CD4-positive, alpha-beta T cell treated with Interleukin-15 for 4 hours (primary cell): ENCODE measurements around the gene TTLL11.

Experiments used
- DNase-seq: peaks from one replicate; pipeline ENCODE4 v3.0.0-alpha.2; 2020; ENCODE audit warnings: low spot score

The TTLL11 gene

DNA sequence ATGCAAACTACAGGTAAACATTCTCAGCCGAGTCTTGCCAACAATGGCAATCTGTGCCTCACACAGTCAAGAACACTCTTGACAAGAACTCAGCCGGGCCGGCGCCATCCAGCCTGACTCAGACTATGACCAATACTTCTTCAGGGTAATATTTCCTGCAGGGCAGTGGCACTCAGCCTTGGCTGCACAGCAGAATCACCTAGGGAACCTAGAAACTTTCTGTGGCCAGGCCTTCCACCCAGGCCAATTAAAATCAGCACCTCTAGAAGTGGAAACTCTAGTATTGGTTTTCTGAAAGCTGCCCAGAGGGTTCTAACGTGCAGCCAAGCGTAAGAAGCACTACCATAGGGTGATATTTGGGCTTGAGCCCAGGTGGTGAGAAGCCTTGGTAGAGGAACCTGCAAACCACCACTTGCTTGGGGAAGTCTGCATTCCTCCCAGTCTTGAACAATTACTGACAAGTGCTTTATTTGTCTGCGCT is 120.6 kb downstream of the TTLL11 start:
- no peak for DNase-seq

GRCh38 chr9:121968056-121968455 is 125.1 kb downstream of the TTLL11 start:
- DNase-seq, result no peak

DNA sequence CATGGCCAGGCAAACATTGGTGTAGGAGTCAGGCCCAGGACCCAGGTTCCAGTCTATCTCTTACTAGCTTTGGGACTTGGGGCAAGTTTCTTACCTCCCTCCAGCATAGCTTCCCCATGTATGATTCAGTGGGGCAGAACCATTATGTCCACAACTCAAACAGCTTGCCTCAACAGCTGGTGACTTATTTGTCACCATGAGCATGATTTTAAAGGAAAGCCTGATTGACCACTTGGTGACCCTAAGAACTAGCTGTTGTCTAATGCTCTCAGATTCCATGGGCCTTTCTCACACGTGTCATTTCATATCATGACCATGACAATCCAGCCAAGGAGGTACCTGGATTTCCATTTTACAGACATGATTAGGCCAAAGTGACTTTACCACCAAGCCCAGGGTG is 126.4 kb downstream of the TTLL11 start:
- no peak for DNase-seq

GRCh38 chr9:121963528-121963995 is 129.5 kb downstream of the TTLL11 start:
- DNase-seq, result no peak

DNA sequence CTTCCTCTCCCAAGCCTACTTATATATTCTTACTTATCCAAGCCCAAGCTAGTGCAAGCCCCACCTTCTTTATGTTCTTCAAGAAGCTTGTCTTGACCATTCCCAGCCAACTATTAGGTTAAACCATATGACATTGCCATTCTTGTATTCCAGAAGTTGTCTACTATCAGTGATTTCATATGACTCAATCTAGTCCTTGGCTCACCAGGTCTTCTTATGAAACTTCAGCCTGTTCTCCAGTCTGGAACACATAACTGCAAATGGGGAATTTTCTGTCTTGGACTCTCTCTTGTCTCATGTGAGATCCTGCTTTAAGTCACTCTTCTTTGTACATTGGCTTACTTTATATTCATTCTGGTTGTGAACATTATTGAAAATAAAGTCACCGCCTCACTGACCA is 130.7 kb downstream of the TTLL11 start:
- DNase-seq, result no peak

- no peak for DNase-seq
Observed at GRCh38 chr9:121960665-121961064, 132.4 kb downstream of the TTLL11 start.

DNA sequence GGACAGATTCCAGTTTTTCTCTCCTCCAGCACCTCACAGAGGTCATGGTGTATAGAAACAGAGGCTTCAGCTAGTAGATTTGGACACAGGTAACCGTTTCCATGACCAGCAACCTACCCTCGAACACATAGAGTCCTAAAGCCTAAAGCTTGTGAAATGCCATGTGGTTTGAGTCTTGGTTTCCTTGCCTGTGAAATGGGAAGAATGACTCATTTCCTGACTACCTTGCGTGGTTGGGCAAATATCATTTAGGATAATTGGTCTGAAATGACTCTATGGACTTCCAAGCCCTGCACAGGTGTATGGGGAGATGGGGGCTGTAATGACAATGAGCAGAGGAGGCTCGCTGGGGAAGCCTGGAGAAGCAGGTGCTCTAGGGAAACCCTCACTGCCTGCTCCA is 134.6 kb downstream of the TTLL11 start:
- DNase-seq, result no peak

DNA sequence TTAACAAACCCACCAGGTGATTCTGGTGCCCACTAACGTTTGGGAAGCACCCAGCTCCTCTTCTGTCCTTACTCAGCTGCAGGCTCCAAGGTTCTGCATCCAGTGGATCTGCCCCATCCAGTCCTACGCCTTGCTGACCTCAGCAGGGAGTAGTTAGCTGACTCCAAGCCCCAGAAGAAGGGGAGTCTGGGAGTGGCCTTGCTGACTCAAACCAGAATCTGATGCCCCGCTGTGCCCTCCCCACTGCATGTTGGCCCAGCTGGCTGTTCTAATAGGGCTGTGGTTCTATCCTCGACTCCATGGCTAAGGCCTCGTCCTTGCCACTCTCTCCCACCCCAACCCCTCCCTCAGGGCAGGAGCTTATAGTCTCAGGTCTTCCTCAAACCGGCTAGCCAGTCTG is 136.3 kb downstream of the TTLL11 start:
- DNase-seq, result no peak

GRCh38 chr9:121955649-121956048 is 137.5 kb downstream of the TTLL11 start:
- no peak for DNase-seq

DNA sequence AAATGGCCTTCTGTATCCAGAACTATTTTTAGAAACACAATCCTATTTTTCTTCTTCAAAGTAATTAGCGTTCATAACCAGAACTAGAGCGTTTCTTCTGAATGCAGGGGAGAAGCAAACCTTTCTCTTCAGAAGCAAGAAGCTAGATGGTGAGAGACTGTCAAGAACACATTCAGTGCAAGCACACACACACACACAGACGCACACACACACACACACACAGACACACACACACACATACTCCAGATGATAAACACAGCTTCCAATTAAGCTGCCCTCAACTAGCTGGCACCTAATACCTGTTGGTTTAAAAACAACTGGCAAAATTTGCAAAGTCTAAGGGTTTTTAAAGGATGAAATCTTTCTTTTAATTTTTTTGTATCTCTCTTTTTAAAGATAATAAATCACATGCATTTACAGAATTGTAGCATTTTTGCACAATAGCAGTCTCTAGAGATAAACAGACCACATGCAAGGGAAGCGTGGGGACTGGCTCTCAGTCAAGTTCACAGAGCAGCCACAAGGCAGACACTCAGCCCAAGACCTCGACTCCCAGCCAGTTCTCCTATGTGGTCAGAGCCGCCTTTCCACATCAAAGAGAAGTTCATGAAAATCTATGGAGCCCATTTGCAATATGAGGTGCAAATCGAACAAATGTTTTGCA is 138.5 kb downstream of the TTLL11 start:
- no peak for DNase-seq

- no peak for DNase-seq
Observed at GRCh38 chr9:121952611-121953010, 140.5 kb downstream of the TTLL11 start.

DNA sequence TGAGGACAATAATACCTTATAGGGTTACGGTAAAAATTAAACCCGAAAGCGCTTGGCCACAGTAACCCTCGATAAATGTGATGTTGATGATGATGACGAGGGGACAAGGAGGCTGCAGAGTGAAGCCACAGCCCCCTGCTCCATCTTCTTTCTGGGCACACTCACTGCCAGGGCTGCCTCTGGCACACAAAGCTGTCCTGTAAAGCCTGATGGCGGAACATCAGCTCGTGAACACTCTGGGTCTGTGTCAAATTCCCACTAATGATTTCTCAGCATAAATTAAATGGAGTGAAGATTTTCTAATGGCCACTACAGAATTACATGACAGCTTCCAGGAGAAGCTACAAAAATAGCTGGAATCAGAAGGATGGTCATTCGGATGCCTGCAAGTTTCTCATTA is 142.2 kb downstream of the TTLL11 start:
- DNase-seq, result no peak

GRCh38 chr9:121950441-121950840 is 142.7 kb downstream of the TTLL11 start:
- DNase-seq, result no peak

GRCh38 chr9:121949766-121950165 is 143.3 kb downstream of the TTLL11 start:
- no peak for DNase-seq

GRCh38 chr9:121949364-121949763 is 143.7 kb downstream of the TTLL11 start:
- no peak for DNase-seq

- DNase-seq, result no peak
Observed at GRCh38 chr9:121947775-121948174, 145.3 kb downstream of the TTLL11 start.

DNA sequence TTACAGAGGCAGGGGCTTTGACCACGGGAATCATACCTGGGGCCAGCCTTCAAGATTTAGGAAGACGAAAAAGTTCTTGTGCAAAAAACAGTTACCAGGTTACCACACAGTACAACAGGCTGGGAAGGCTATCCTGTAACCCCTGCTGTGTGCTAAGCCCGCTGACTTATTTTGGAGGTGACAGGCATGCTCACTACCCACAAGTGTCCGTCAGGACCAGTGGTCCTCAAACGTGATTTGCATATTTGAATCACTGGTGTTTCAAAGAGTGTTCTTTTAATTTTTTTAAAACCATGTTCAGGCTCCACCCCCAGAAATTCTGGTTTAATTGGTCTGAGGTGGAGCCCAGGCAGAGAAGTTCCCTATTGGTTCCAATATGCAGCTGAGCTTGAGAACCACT is 146.6 kb downstream of the TTLL11 start:
- DNase-seq, result no peak

- no peak for DNase-seq
Observed at GRCh38 chr9:121945849-121946248, 147.3 kb downstream of the TTLL11 start.

DNA sequence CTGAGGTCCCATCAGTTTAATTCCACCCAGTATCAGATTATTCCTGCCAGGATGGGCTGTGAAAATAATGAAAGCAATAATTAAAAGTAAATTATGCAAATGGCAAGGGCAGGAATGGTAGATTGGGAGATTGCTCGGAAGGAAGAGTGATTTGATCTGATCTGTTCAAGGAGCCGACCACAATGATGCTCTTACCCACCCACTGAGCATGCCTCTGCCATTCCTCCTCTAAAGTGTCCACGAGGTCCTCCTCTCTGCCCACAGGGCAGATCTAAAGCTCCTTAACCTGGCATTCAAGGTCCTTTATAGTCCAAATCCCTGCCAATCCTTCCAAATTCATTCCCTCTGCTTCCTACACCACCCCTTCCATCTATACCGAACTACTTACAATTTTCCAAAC is 147.8 kb downstream of the TTLL11 start:
- DNase-seq, result no peak

- no peak for DNase-seq
Observed at GRCh38 chr9:121944711-121945191, 148.4 kb downstream of the TTLL11 start.

GRCh38 chr9:121943463-121943862 is 149.6 kb downstream of the TTLL11 start:
- DNase-seq, result no peak

DNA sequence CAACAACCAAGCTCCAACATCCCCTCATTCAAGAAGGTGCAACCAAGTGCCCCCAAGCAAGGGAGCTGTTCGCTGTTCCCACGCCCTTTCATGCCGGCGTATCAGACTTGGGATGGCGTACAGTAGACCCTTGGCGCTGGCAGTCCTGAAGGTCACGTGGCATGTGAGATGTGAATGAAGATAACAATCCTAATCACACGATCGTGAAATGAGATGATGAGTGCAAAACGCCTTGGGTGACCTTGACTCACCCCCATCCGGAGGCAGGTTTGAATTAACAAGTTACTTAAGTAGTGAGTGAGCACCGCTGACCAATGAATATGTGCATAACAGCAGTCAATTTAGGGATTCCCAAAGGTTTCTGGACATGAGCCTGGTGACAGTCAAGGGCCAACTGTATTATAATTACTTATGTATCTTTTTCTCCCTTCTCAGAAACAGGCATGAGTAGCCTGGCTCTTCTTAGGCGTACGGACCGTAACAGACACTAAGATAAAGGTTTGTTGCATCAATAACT is 150.2 kb downstream of the TTLL11 start:
- no peak for DNase-seq

DNA sequence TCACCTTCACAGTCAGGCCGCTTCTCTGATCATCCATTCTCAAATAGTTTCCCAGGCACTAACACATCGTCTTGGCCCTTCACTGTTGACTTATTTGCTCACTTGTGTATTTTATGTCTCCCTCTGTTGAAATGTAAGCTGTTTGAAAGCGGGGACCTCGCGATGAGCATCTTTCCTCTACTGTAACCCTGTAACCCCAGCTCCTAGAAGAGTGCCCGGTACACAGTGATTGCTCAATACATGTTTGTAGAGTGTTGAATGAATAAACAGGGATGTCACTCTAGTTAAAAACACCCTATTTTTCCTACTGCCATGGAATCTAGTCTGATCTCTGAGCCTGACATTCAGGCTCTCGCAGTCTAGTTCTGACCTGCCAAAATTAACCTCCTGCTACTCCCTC is 150.8 kb downstream of the TTLL11 start:
- no peak for DNase-seq

- no peak for DNase-seq
Observed at GRCh38 chr9:121939643-121940042, 153.5 kb downstream of the TTLL11 start.
